Mesodermal cell (in vitro differentiated cells): ENCODE measurements around the gene ZC3H10. TPM values are rescaled to one million over a fixed set of nuclear protein-coding genes. Genes with fewer than 3 reads are reported as not detected.
"Not testable (repeated sequence)": the region's sequence is repeated elsewhere in the genome, so short reads cannot be mapped to it uniquely, and the experiment has no call there.

Source experiments
- H3K27ac ChIP-seq: 2 replicates; pipeline ENCODE4 v1.7.0; 2013; ENCODE audit warnings: mild to moderate bottlenecking, low read depth, low read length, moderate library complexity; ENCODE audit not compliant: severe bottlenecking
- H3K36me3 ChIP-seq: 2 replicates; pipeline ENCODE4 v1.7.1; 2013; ENCODE audit warnings: mild to moderate bottlenecking, low read length, moderate library complexity; ENCODE audit not compliant: control insufficient read depth, insufficient read depth
- H3K4me1 ChIP-seq: one replicate; pipeline ENCODE4 v1.7.1; 2013; ENCODE audit warnings: mild to moderate bottlenecking, low read length; ENCODE audit not compliant: insufficient read depth, control insufficient read depth, poor library complexity, severe bottlenecking
- H3K4me3 ChIP-seq: 2 replicates; pipeline ENCODE4 v1.7.0; 2013; ENCODE audit warnings: low read length, control low read depth, mild to moderate bottlenecking; ENCODE audit not compliant: insufficient read depth, poor library complexity, severe bottlenecking; ENCODE audit errors: extremely low read depth
- H3K9me3 ChIP-seq: 2 replicates; pipeline ENCODE4 v1.7.1; 2013; ENCODE audit warnings: mild to moderate bottlenecking, low read length, moderate library complexity; ENCODE audit not compliant: control insufficient read depth
- WGBS, 2 experiments: methylation state at CpG; one replicate each; pipeline ENCODE4 v1.1.5; 2013; ENCODE audit warnings: missing lambda C conversion rate in 2 of 2; ENCODE audit not compliant: insufficient coverage in 2 of 2; 5-methylcytosine and 5-hydroxymethylcytosine counted together
- polyA plus RNA-seq, 2 experiments: library from polyadenylated mRNA; stranded (reverse); fragments of 50-300 nt; gene quantifications; one replicate each; pipeline ENCODE4 v1.2.3, GENCODE V29; 2013

The ZC3H10 gene, protein sequence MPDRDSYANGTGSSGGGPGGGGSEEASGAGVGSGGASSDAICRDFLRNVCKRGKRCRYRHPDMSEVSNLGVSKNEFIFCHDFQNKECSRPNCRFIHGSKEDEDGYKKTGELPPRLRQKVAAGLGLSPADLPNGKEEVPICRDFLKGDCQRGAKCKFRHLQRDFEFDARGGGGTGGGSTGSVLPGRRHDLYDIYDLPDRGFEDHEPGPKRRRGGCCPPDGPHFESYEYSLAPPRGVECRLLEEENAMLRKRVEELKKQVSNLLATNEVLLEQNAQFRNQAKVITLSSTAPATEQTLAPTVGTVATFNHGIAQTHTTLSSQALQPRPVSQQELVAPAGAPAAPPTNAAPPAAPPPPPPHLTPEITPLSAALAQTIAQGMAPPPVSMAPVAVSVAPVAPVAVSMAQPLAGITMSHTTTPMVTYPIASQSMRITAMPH
- 3.9 TPM for polyA plus RNA-seq (2013, experiment 1 of 2)
- polyA plus RNA-seq (2013, experiment 2 of 2) = 2.8 TPM

GRCh38 chr12:56117778-56118687, at the start of gene ZC3H10:
TSS of gene ZC3H10 (plus strand) at chr12:56118266. CDS start at chr12:56120563, 2,297 bp downstream.
- Histone ChIP-seq H3K36me3 (peaks cover 38% of the 10 kb centered on the region), H3K4me3 (peak within 1 kb of the TSS; percentile 86), H3K9me3 (peaks cover 4% of the 10 kb centered on the region), H3K27ac (peak within 1 kb of the TSS; percentile 97), H3K4me1 (peaks cover 17% of the 10 kb centered on the region)
- 1% methylated on average over 50 to 55 of the region's 61 CpGs for WGBS, 2 experiments

DNA sequence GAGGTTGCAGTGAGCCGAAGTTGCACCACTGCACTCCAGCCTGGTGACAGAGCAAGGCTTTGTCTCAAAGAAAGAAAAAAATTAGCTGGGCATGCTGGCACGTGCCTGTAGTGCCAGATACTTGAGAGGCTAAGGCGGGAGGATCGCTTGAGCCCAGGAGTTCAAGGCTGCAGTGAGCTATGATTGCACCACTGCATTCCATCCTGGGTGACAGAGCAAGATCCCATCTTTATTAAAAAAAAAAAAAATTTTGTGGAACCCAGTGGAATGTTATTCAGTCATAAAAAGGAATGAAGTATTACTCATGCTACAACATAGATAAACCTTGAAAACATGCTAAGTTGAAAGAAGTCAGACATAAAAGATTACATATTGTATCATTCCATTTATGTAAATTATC, 46.4 kb upstream of the ZC3H10 start:
- Histone ChIP-seq H3K9me3 (no peaks in the 10 kb centered on the region), H3K4me3 (no peak overlapping the region), H3K36me3 (no peaks in the 10 kb centered on the region), H3K4me1 (no peaks in the 10 kb centered on the region), H3K27ac (no peak overlapping the region)
- 69 to 90% methylated on average over 3 to 4 of the region's 4 CpGs for WGBS, 2 experiments

DNA sequence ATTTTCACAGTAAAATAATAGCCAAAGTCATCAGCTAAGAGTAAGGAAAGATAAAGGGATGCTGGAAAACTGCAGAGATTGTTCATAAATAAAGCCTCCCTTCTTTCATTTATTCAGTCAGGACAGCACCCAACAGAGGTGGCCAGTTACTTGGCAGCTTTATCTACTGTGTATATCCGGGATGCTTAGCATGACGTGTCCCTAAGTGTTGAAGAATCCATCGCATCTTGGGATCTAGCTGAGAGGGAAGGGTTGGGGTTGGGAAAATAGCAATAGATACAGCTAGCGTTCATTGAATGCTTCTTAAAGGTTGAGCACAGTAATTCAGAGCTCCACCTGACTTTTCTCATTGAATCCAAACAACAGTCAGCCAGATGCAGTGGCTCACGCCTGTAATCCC, 43.7 kb upstream of the ZC3H10 start:
- 88 to 100% methylated on average over 2 to 5 of the region's 5 CpGs for whole genome bisulfite sequencing, 2 experiments
- Histone ChIP-seq H3K27ac (no peak overlapping the region), H3K9me3 (no peaks in the 10 kb centered on the region)

DNA sequence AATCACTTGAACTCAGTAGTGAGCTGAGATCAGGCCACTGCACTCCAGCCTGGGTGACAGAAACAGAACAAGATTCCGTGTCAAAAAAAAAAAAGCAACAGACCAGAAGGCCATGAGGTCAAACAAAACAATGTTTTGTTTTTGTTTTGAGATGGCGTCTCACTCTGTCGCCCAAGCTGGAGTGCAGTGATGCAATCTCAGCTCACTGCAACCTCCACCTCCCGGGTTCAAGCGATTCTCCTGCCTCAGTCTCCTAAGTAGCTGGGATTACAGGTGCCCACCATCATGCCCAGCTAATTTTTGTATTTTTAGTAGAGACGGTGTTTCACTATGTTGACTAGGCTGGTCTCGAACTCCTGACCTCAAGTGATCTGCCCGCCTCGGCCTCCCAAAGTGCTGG, 40.1 kb upstream of the ZC3H10 start:
- H3K27ac ChIP-seq, H3K9me3 ChIP-seq, H3K36me3 ChIP-seq, H3K4me3 ChIP-seq: not testable (repeated sequence)
- WGBS, 2 experiments = 83 to 95% methylated on average over 5 to 7 of the region's 9 CpGs
- H3K4me1 ChIP-seq = peaks cover 15% of the 10 kb centered on the region

More for the DNA sequence above, 43.7 kb upstream of the ZC3H10 start:
- Histone ChIP-seq H3K4me3 (no peak overlapping the region), H3K4me1 (no peaks in the 10 kb centered on the region), H3K36me3 (no peaks in the 10 kb centered on the region)

DNA sequence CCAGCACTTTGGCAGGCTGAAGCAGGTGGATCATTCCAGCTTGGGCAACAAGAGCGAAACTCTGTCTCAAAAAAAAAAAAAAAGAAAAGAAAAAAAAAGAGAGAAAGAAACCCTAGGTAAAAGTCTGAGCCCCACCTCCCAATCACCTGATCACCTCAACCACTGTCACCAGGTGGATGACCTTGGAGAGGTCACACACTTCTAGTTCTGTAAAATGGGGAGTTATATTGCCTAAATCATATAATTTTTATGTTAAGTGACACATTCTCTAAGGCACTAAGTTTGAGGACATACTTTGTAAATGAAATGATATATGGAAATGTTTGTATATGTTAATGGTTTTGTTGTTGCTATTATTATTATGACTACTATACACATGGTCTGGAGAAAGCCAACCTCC, 39.6 kb upstream of the ZC3H10 start:
- Histone ChIP-seq H3K4me3 (no peak overlapping the region), H3K36me3 (no peaks in the 10 kb centered on the region), H3K4me1 (peaks cover 17% of the 10 kb centered on the region), H3K27ac (no peak overlapping the region), H3K9me3 (no peaks in the 10 kb centered on the region)
- WGBS, 2 experiments = no CpG with 5 or more reads among the region's 1 CpG

GRCh38 chr12:56078931-56079722, 38.9 kb upstream of the ZC3H10 start:
- no peaks in the 10 kb centered on the region for H3K36me3 ChIP-seq
- H3K9me3 ChIP-seq = no peaks in the 10 kb centered on the region
- peak overlapping the region; percentile 53 for H3K27ac ChIP-seq
- H3K4me3 ChIP-seq = peak overlapping the region; percentile 58
- peaks cover 17% of the 10 kb centered on the region for H3K4me1 ChIP-seq
- 2 to 3% methylated on average over 24 to 30 of the region's 50 CpGs for WGBS, 2 experiments

- peak within 1 kb of the TSS; percentile 58 for H3K4me3 ChIP-seq
- peak within 1 kb of the TSS; percentile 53 for H3K27ac ChIP-seq
- H3K4me1 ChIP-seq = peaks cover 17% of the 10 kb centered on the region
- no peaks in the 10 kb centered on the region for H3K9me3 ChIP-seq
- no peaks in the 10 kb centered on the region for H3K36me3 ChIP-seq
- WGBS, 2 experiments = 0 to 1% methylated on average over 48 to 50 of the region's 59 CpGs
These were observed 38.1 kb upstream of the ZC3H10 start, which contains the start of gene ERBB3 for GRCh38 chr12:56079723-56080555. TSS of gene ERBB3 (plus strand) at chr12:56080165. CDS start at chr12:56080301, 136 bp downstream.

DNA sequence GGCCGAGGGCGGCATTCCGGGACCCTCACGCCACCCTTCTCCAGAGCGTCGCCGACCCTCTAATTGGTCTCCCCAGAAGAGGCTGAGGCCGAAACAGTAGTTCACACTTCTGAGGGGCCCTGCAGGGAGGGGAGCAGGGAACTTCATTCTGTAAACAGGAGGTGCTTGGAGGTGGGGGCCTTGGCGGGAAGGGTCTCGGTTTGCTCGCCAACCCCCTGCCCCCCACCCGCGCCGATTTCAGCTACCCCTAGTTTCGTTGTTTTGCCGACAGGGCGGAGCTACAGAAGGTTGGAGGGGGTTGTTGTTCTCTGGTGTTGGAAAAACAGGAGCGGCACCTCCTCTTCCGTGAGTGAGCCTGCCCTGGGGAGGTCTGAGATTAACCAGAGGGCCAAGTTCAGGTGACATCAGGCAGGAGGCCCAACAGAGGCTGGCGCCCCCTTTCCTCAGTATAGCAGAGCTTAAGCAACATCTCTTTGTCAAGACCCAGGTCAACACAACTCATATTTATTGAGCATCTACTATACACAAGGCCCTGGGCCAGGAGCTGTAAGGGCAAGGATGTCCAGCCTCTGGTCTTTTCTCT, 37.4 kb upstream of the ZC3H10 start:
- H3K4me3 ChIP-seq = peak overlapping the region; percentile 58
- no peak overlapping the region for H3K27ac ChIP-seq
- H3K36me3 ChIP-seq = no peaks in the 10 kb centered on the region
- WGBS, 2 experiments = 12 to 33% methylated on average over 3 to 9 of the region's 20 CpGs
- peaks cover 17% of the 10 kb centered on the region for H3K4me1 ChIP-seq
- H3K9me3 ChIP-seq = no peaks in the 10 kb centered on the region
